ENCODE measurements around the gene IGFL2. TPM values are rescaled to one million over a fixed set of nuclear protein-coding genes. Genes with fewer than 3 reads are reported as not detected.

The IGFL2 gene
- total RNA-seq, 4 donors from 2014 or later, result not detected

DNA sequence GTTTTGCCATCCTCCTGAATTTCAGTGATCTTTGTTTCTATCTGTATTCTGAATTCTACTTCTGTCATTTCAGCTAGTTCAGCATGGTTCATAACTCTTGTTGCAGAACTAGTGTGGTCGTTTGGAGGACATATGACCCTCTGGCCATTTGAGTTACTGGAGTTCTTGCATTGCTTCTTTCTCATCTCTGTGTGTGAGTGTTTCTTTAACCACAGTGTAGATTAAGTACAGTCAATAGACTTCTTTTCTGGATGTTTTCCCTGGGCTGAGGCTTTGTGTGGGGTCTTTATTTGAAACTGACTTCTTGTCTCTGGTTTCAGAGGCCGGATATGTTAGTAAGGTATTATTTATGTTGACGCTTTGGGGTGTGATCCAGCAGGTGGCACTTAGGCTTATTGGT is 14.7 kb downstream of the IGFL2 start:
- TF ChIP-seq, protein P1, sequence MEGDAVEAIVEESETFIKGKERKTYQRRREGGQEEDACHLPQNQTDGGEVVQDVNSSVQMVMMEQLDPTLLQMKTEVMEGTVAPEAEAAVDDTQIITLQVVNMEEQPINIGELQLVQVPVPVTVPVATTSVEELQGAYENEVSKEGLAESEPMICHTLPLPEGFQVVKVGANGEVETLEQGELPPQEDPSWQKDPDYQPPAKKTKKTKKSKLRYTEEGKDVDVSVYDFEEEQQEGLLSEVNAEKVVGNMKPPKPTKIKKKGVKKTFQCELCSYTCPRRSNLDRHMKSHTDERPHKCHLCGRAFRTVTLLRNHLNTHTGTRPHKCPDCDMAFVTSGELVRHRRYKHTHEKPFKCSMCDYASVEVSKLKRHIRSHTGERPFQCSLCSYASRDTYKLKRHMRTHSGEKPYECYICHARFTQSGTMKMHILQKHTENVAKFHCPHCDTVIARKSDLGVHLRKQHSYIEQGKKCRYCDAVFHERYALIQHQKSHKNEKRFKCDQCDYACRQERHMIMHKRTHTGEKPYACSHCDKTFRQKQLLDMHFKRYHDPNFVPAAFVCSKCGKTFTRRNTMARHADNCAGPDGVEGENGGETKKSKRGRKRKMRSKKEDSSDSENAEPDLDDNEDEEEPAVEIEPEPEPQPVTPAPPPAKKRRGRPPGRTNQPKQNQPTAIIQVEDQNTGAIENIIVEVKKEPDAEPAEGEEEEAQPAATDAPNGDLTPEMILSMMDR (IDR thresholded peaks at IDR 0.05; ENCODE audit: low read depth), result no peak

DNA sequence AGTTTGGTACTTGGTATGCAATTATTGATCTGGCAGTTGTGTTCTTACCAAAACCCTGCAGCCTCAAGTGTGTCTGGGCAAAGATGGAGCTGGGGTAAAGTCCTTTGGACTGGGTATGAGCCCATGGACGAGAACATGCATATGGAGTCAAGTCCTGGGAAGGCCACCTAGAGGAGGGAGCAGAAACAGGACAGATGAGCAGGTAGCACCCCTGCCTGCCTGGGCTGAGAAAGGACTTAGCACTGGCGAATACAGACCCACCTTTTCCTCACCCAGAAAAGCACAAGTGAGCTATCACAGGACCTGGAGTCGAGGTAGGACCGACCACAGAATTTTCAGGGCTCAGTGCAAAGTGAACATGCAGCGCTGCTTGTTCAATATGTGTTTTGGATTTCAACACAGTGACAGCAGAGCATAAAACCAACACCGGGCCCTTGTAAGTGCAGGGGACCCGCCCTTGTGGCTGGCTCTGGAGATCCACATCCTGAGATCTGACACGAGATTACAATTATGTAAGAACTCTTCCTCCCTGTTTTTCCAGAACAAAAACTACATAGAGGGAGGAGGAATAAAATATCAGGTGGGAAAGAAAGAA is 25.9 kb downstream of the IGFL2 start:
- TF ChIP-seq, protein P1 (IDR thresholded peaks at IDR 0.05; ENCODE audit: low read depth), result no peak

DNA sequence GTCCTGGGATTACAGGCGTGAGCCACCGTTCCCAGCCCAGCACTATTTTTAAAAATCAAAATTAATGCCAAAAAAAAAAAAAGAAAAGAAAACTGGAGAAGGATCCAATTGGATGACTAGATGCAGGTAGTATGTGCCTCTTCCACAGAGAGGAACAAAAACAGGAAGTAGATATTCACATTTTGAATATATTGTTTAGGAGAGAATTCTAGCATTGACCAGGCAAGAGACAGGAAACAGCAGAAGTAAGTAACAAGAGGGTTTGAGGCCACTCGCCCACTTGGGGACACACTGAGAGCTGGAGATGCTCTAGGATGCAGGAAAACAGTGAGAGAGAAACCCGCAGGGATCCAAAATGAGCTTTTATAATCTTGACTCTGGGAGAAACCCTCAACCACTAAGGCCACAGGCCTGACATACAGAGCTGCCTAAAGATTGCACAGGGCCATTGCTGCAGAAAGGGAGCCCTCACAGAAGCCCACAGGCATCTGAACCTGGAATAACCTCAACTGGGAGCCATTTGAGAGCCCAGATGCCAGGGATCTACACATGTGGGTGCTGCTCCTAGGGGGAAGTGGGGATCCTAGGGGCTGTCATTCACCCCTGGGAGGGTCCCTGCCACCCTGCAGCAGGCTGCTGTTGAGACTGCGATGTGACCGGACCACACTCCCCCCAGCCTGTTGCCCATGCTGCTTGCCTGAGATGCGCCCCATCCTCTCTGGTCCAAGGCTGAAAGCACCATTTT is 28.2 kb downstream of the IGFL2 start:
- TF ChIP-seq, protein P1 (IDR thresholded peaks at IDR 0.05; ENCODE audit: low read depth), result no peak

DNA sequence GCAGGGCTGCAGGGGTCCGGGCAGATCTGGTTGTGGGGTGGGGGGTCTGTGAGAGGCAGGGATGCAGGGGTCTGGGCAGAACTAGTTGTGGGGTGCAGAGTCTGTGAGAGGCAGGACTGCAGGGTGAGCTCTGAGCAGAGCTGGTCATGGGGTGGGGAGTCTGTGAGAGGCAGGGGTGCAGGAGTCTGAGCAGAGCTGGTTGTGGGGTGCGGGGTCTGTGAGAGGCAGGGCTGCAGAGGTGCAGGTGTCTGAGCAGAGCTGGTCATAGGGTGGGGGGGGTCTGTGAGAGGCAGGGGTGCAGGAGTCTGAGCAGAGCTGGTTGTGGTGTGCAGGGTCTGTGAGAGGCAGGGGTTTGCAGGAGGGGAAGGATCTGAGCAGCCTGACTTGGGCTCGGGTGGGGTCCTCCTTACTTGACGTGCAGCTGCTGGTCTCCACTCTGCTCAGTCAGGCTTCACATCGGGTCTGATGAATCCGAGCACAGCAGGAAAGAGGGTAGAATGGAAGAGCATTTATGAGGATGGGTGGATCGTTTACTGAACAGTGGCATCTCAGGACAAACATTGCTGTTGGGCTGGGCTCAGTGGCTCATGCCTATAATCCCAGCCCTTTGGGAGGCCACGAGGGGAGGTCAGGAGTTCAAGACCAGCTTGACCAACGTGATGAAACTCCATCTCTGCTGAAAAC is 31.2 kb downstream of the IGFL2 start:
- TF ChIP-seq, protein P1 (IDR thresholded peaks at IDR 0.05; ENCODE audit: low read depth), result no peak

DNA sequence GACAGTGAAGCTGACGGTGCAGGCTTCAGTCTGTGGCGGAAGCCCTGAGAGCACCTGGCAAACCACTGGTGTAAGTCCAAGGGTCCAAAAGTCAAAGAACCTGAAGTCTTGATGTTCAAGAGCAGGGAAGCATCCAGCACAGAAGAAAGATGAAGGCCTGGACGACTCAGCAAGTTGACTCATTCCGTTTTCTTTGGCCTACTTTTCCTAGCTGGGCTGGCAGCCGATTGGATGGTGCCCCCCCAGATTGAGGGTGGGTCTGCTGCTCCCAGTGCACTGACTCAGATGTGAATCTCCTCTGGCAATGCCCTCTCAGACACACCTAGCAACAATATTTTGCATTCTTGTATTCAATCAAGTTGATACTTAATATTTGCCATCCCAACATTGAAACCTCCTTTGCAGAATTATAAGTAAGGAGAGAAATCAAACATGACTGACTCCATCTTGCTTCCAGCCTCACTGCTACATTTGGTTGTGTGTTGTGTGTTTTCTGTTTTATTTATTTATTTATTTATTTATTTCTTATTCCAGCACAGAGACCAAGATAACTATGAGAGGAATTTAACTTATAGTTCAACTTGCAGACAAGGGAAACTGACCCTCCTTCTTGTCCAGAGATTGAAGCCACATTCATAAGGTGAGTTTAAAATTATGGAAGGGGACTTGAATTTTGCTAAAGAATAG is 32.8 kb downstream of the IGFL2 start:
- TF ChIP-seq, protein P1 (IDR thresholded peaks at IDR 0.05; ENCODE audit: low read depth), result no peak

DNA sequence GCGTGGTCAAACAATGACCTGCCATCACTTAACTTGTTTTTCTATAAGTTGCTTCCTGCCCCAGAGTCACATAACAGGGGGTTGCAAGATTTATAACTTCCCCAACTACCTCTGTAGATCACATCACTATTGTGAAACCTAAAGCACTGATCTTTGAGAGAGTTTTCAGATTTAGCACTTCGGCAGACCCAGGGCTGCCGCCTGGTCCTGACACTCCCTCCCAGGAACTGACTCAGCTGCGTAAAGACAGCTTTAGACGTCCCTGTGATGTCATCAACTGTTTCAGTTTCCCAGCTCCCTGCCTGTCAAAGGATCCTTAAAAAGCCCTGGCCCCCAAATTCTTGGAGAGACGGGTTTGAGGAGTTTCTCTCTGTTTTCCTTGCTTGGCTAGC is 33.3 kb downstream of the IGFL2 start:
- TF ChIP-seq, protein P1 (IDR thresholded peaks at IDR 0.05; ENCODE audit: low read depth), result no peak

DNA sequence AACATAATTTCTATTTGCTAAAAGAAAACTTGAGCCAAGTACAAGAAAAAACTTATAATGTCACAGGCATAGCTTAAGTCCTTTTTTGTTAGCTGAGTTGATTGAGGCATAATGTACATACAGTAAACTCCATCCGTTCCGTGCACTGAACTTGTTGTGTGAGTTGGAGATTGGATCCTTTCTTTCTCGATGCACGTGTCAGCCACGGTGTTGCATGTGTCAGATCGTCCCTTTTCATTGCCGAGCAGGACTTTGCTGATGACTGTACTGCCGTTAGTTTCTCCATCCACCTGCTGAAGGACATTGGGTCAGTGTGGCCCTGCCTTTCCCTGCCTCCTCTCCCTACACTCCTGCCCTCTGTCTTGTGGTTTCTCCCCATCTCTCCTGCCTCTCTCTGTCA is 34.4 kb downstream of the IGFL2 start:
- TF ChIP-seq, protein P1 (IDR thresholded peaks at IDR 0.05; ENCODE audit: low read depth), result no peak

All from subcutaneous adipose tissue (tissue), 4 donors.